Osteoblast (primary cell): ENCODE measurements around the gene VWA1. TPM values are rescaled to one million over a fixed set of nuclear protein-coding genes. Genes with fewer than 3 reads are reported as not detected.
"Not testable (repeated sequence)": the region's sequence is repeated elsewhere in the genome, so short reads cannot be mapped to it uniquely, and the experiment has no call there.

Source experiments
- DNase-seq: peaks from one replicate; pipeline ENCODE4 v3.0.0; 2011; ENCODE audit warnings: low spot score, mixed read lengths; ENCODE audit not compliant: insufficient read length; ENCODE audit errors: missing footprints
- H2AFZ ChIP-seq: 2 replicates; pipeline ENCODE4 v1.6.0; 2011; ENCODE audit warnings: mild to moderate bottlenecking, low read length
- H3K27ac ChIP-seq: 2 replicates; pipeline ENCODE4 v1.5.1; 2011; ENCODE audit warnings: mild to moderate bottlenecking, low read depth, low read length, moderate library complexity
- H3K27me3 ChIP-seq: 2 replicates; pipeline ENCODE4 v1.6.0; 2012; ENCODE audit warnings: mild to moderate bottlenecking, control low read depth, inconsistent platforms, low read length, moderate library complexity; ENCODE audit not compliant: insufficient read depth
- H3K36me3 ChIP-seq: 2 replicates; pipeline ENCODE4 v1.5.1; 2011; ENCODE audit warnings: mild to moderate bottlenecking, low read length, control low read depth, moderate library complexity; ENCODE audit not compliant: insufficient read depth
- H3K4me1 ChIP-seq: 2 replicates; pipeline ENCODE4 v1.5.1; 2011; ENCODE audit warnings: mild to moderate bottlenecking, low read length, control low read depth, moderate library complexity; ENCODE audit not compliant: insufficient read depth
- H3K4me2 ChIP-seq: 2 replicates; pipeline ENCODE4 v1.6.0; 2011; ENCODE audit warnings: mild to moderate bottlenecking, low read length; ENCODE audit not compliant: insufficient read depth
- H3K4me3 ChIP-seq: fragments of 200-600 bp; sonication (generic); 3 replicates; pipeline ENCODE4 v1.5.1; 2012; ENCODE audit warnings: mild to moderate bottlenecking, low read length, inconsistent platforms; ENCODE audit not compliant: insufficient read depth
- H3K79me2 ChIP-seq: 2 replicates; pipeline ENCODE4 v1.6.0; 2012; ENCODE audit warnings: mild to moderate bottlenecking, low read length, control low read depth, inconsistent platforms; ENCODE audit not compliant: insufficient read depth
- H3K9me3 ChIP-seq: 2 replicates; pipeline ENCODE4 v1.5.1; 2011; ENCODE audit warnings: low read depth, low read length, control low read depth
- H4K20me1 ChIP-seq: 2 replicates; pipeline ENCODE4 v1.6.0; 2012; ENCODE audit warnings: mild to moderate bottlenecking, low read length, control low read depth; ENCODE audit not compliant: insufficient read depth
- CTCF ChIP-seq: IDR thresholded peaks from 2 replicates; pipeline ENCODE4 v1.5.1; 2011; ENCODE audit warnings: mild to moderate bottlenecking, low read depth, low read length, moderate library complexity; ENCODE audit errors: extremely low read depth
- total RNA-seq: library from RNA; depleted of rRNA; stranded (reverse); fragments of >200 nt; gene quantifications from 2 replicates; pipeline ENCODE4 v1.2.3, GENCODE V29; 2012

VWA1 gene
- total RNA-seq, 1 donor, result 4.3 TPM

- H2AFZ ChIP-seq, result no peak overlapping the region
- peaks cover 24% of the 10 kb centered on the region for H3K4me1 ChIP-seq
- no peaks in the 10 kb centered on the region for H3K27me3 ChIP-seq
- H3K36me3 ChIP-seq, result peaks cover 58% of the 10 kb centered on the region
- peak overlapping the region; percentile 99 for H3K4me3 ChIP-seq
- H3K9me3 ChIP-seq, result no peaks in the 10 kb centered on the region
- peak; percentile 91 for DNase-seq
- peak overlapping the region; percentile 89 for H3K27ac ChIP-seq
- H3K4me2 ChIP-seq, result peak overlapping the region; percentile 100
- H4K20me1 ChIP-seq, result peaks cover 28% of the 10 kb centered on the region
- TF ChIP-seq CTCF, result no peak
- peaks cover 82% of the 10 kb centered on the region for H3K79me2 ChIP-seq
Observed at GRCh38 chr1:1400576-1401456, 34.7 kb upstream of the VWA1 start.

- Histone ChIP-seq H3K27me3 (no peaks in the 10 kb centered on the region), H4K20me1 (peaks cover 28% of the 10 kb centered on the region), H3K79me2 (peaks cover 83% of the 10 kb centered on the region), H2AFZ (no peak overlapping the region), H3K4me2 (no peak overlapping the region), H3K27ac (no peak overlapping the region), H3K4me3 (no peak overlapping the region), H3K36me3 (peaks cover 61% of the 10 kb centered on the region), H3K4me1 (peaks cover 30% of the 10 kb centered on the region), H3K9me3 (no peaks in the 10 kb centered on the region)
- no peak for TF ChIP-seq CTCF
- DNase-seq, result peak; percentile 48
Observed at GRCh38 chr1:1401457-1402010, 34.0 kb upstream of the VWA1 start.

- peak overlapping the region; percentile 54 for H3K27ac ChIP-seq
- TF ChIP-seq CTCF, result peak; percentile 89
- H3K27me3 ChIP-seq, result no peaks in the 10 kb centered on the region
- H2AFZ ChIP-seq, result no peak overlapping the region
- peaks cover 84% of the 10 kb centered on the region for H3K79me2 ChIP-seq
- peaks cover 30% of the 10 kb centered on the region for H3K4me1 ChIP-seq
- H3K4me2 ChIP-seq, result no peak overlapping the region
- H3K36me3 ChIP-seq, result peaks cover 55% of the 10 kb centered on the region
- no peaks in the 10 kb centered on the region for H3K9me3 ChIP-seq
- peak; percentile 97 for DNase-seq
- peaks cover 29% of the 10 kb centered on the region for H4K20me1 ChIP-seq
- H3K4me3 ChIP-seq, result no peak overlapping the region
Observed at GRCh38 chr1:1402072-1402900, 33.2 kb upstream of the VWA1 start.

- H3K4me1 ChIP-seq, result peaks cover 26% of the 10 kb centered on the region
- H3K79me2 ChIP-seq, result peaks cover 84% of the 10 kb centered on the region
- peaks cover 48% of the 10 kb centered on the region for H3K36me3 ChIP-seq
- H3K9me3 ChIP-seq, H3K27ac ChIP-seq, H3K27me3 ChIP-seq, H3K4me3 ChIP-seq, H2AFZ ChIP-seq, H3K4me2 ChIP-seq, DNase-seq: not testable (repeated sequence)
- peaks cover 36% of the 10 kb centered on the region for H4K20me1 ChIP-seq
Observed at GRCh38 chr1:1402901-1403392, 32.5 kb upstream of the VWA1 start.
